ENCODE data around the gene YWHAH.

The YWHAH gene

DNA sequence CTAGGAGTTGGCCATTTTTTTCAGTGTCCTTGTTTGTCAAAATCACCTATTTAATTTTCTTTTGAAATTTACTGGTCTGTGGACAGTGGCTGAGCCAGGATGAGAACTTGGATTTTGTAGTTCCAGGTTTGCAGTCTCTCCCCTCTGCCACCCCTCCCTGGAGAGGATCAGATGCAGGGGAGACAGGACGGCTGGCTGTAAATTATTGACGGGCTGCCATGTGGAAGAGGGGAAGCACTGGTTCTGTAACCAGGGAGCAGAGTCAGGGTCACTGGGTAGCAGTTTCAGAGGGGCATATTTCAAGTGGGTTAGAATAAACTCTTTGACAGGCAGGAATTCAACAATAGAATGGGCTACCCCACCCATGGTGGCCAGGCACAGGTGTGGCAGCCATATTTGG, 20.6 kb upstream of the YWHAH start:
- no peak for DNase-seq

GRCh38 chr22:31925056-31925455, 19.3 kb upstream of the YWHAH start:
- no peak for DNase-seq

GRCh38 chr22:31926024-31926423, 18.3 kb upstream of the YWHAH start:
- no peak for DNase-seq

GRCh38 chr22:31926969-31927368, 17.4 kb upstream of the YWHAH start:
- DNase-seq = no peak

- no peak for DNase-seq
Observed at GRCh38 chr22:31927562-31927961, 16.8 kb upstream of the YWHAH start.

- no peak for DNase-seq
Observed at GRCh38 chr22:31929167-31929930, 15.0 kb upstream of the YWHAH start.

DNA sequence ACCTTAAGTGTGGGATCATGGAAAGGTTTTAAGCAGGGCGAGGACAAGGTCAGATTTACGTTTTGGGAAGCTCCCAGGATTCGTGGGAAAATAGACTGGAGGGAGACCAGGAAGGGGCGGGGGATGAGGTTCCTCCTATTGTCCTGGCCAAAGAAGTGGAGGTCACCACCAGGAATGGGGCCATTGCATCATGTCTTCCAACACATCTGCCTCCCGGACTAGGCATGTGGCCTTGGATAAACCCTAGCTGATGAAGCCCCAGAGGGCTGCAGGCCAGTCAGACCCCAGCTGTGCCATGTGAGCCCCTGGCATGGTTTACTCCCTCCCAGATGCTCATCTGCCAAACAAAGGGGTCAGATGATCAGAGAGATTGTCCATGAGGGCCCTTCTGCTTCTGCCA, 11.5 kb upstream of the YWHAH start:
- DNase-seq = no peak

DNA sequence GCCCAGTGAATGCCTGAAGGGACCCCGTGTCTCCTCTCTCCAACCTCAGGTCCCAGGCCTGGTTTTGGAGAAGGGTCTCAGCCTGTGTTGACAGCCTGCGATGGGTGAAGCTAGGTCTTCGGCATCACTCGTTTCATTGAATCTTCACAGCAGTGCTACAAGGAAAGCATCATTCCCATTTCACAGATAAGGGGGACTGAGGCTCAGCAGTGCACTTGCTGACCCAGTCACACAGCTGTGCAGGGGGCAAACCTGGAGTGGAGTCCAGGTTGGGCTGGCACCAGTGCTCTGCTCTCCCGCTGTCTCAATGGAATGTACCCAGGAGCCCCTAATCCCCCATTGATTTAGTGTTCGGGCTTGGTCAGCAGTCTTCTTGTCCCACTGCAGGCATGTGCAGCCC, 10.9 kb upstream of the YWHAH start:
- DNase-seq = no peak

DNA sequence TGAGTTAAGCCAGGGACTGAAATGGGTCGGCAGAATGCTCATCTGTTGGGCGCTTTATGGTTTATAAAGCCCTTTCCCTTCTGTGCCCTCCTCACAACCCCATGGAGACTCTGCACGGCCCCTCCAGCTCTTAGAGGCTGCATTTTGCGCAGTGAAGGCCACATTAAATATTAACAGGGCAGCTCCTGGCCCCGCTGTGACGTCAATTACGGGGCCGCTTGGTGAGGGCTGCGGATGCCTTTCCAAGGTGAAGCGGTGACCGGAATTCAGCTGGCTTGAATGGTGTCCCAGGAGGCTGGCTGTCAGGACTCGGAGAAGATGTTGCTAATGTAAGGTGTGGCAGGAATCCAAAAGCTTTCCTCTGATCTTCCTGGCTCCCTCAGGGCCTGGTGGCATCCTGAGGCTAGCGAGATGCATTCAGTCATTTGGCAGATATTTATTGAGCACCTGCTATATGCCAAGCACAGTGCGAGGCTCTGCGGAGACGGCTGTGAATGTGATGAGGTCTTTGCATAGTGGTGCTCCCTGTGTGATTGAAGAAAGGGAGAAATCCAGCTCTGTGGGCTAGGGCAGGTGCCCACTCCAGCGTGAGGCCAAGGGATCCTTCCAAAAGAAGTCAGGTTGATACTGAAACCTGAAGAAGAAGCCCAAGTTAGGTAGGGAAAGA, 10.4 kb upstream of the YWHAH start:
- DNase-seq = no peak

DNA sequence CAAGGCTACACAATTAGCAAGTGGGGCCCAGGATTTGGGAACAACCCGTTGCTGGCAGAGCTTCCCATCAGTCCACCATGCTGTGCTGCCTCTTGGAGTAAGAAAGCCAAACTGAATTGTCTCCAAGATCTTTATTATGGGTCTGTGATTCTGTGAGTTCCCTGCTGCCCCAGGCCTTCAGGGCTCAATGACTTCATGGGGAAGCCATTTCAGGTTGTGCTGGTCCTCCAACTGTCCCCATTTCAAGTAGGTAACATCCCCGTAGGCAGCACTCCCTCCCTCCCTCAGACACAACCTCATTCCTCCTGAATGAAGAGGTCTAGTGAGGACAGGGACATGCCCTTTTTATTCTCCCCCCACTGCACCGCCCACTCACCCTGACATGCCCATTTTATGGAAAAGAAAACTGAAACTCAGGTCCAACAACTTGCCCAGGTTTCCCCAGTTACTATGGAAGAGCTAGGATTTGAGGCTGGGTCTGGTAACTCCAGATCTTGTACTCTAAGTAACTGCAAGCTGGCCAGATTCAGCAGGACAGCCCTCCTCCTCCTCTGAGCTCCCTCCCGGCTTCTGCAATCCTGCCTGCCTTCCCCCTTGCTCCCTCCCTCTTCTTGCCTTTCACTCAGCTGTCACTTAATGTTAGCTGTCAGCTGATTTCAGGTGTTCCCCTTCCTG, 8.2 kb upstream of the YWHAH start:
- no peak for DNase-seq

GRCh38 chr22:31937341-31937740, 7.0 kb upstream of the YWHAH start:
- no peak for DNase-seq

DNA sequence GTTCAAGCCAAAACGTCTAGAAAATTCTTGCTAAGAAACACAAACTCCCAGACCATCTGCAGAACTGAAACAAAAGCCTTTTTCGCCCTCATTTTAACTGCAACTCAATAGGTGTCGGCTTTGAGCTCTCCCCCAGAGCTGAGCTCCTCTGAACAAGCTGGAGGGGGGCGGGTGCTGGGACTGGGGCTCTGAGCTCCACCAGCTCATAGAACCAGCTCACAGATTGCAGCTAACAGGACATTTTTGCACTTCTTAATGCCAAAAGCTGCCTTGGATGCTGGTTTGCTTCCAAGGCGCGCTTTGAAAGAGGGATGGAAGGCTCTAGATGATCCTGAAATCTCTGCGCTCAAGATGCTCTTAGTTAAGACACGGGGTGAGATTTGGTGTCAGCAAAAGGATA, 6.0 kb upstream of the YWHAH start:
- no peak for DNase-seq

- no peak for DNase-seq
Observed at GRCh38 chr22:31940506-31940905, 3.8 kb upstream of the YWHAH start.

DNA sequence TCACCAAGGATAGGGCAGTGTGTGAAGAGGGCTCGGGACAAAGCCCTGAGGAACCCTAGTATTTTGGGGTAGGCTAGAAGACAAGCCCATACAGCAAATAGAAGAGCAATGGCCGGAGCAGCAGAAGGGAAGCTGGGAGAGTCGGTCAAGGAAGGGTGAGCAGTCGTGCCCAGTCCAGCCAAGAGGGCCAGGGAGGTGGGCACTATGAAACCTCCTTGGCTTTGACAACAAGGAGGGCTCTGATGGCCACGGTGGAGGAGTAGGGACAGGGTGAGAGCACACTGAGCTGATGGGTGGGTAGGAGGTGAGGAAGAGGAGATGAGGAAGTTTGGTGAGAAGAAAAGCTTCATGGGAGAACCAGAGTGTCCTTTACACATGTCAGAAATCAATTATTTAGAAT, 2.2 kb upstream of the YWHAH start:
- no peak for DNase-seq

- DNase-seq = no peak
Observed at GRCh38 chr22:31943206-31943977, 943 bp upstream of the YWHAH start.

DNA sequence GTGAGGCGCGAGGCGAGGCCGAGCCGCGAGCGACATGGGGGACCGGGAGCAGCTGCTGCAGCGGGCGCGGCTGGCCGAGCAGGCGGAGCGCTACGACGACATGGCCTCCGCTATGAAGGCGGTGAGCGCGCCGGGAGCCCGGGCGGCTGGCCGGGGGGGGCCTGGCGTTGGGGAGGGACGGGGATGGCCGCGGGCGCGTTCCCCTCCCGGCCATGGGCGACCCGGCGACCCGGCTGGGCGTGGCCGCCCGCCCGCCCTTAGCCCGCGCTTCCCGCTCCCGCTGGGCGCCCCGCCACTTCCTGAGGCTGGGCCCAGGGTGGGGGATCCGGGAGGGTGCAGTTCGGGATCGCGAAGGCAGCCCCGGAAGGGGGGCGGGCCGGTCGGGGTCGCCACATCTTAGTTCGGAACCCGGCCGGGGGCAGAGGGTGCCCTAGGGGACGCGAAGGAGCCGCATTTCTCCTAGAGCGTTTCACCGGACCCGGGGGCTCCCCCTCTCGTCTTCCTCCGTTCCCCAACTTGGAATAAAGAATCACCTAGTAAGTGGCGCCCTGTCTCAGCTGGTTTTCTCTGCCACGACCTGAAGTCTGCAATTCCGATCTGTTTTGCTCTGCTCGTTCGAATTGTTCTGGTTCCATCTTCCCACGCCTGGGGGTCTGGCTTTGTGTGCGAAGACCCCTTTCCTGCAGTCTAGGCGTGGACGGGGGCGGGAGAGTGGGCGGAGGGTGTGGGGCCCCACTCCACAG, 536 bp downstream of the YWHAH start:
- no peak for DNase-seq

DNA sequence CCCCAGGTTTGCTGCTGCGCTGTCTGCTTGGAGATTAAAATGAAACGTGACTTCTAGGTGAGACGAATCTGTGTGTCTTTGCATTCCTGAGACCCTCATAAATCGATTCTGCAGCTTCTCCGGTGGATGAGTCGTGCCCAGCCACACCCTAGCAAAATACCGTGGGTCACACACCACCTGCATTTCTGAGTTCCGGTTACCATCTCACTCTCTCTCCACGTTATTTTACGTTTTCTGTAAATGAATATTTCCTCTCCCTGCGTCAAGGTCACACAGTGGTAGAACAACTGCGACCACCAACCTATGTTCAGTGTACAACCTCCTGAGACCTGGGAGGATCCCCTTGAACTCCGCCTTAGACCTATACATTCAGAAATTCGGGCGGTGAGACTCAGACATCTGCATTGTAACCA, 1.1 kb downstream of the YWHAH start:
- DNase-seq = no peak

- no peak for DNase-seq
Observed at GRCh38 chr22:31945971-31946680, 1.8 kb downstream of the YWHAH start.

GRCh38 chr22:31947296-31947695, 3.0 kb downstream of the YWHAH start:
- no peak for DNase-seq

DNA sequence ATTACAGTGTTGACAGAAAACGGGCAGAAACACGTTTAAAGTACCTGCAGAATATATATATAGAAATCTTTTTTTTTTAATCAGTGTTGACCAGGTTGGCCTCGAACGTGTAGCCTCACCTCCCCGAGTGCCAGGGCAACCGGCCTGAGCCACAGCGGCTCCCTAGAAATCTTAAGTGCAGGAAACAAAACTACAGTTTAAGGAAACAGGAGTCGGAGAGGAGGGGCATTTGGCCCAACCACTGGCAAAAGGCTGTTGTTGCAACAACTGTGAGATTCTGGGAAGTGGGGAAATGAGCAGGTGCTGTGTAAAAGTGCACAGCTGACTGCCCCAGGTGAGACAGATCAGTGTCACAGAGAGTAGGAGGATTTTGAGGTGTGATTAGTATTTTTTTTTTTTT, 3.7 kb downstream of the YWHAH start:
- DNase-seq = no peak

DNA sequence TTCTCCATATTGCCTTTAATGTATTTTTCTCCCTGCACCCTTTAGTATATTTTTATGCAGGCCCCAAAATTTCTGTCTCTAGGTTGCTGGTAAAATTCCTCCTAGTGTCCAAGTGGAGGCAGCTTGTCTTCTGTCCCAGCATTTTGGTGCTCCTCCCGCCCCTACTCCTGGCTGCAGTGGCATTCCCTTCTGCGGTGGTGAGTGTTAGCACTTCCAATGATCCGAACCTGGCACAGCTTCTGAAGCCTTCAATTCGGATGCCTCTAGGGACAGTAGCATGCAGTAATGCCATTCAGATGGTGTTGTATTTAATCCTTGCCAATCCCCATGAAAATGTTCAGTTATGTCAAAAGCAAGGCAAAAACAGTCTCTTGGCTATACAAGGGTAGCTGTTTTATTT, 5.9 kb downstream of the YWHAH start:
- DNase-seq = no peak

Measured in NCI-H774 (cell line).